GM23338 (cell line): ENCODE data around the gene WWOX. TPM values are rescaled to one million over a fixed set of nuclear protein-coding genes. Genes with fewer than 3 reads are reported as not detected.

Experiments used
- ATAC-seq: fragments of 200-7000 bp; cut with Tn5 transposase; 3 replicates; pipeline ENCODE4 v1.9.1; 2020
- DNase-seq: peaks from one replicate; pipeline ENCODE4 v3.0.0-alpha.2; 2015; ENCODE audit warnings: low spot score
- H2AFZ ChIP-seq: fragments of 200-600 bp; sonication (generic); 2 replicates; pipeline ENCODE4 v1.8.0; 2016; ENCODE audit warnings: antibody characterized with exemption, mild to moderate bottlenecking, moderate library complexity
- H3F3A ChIP-seq: fragments of 200-600 bp; sonication (generic); replicated peaks from 2 replicates; pipeline ENCODE4 v1.8.0; 2017; ENCODE audit warnings: antibody characterized with exemption, mixed run types, low read depth
- H3K27ac ChIP-seq: fragments of 200-600 bp; sonication (generic); 2 replicates; pipeline ENCODE4 v1.6.1; 2016; ENCODE audit warnings: low read depth
- H3K27me3 ChIP-seq: fragments of 200-600 bp; sonication (generic); 2 replicates; pipeline ENCODE4 v1.8.0; 2016; ENCODE audit warnings: mild to moderate bottlenecking, mixed run types, moderate library complexity; ENCODE audit not compliant: insufficient read depth
- H3K36me3 ChIP-seq: fragments of 200-600 bp; sonication (generic); 2 replicates; pipeline ENCODE4 v1.8.0; 2016; ENCODE audit warnings: mild to moderate bottlenecking; ENCODE audit not compliant: insufficient read depth
- H3K4me1 ChIP-seq: fragments of 200-600 bp; sonication (generic); 2 replicates; pipeline ENCODE4 v1.8.0; 2016; ENCODE audit warnings: mild to moderate bottlenecking, moderate library complexity; ENCODE audit not compliant: insufficient read depth
- H3K4me2 ChIP-seq: fragments of 200-600 bp; sonication (generic); 2 replicates; pipeline ENCODE4 v1.7.1; 2017; ENCODE audit warnings: mixed run types
- H3K4me3 ChIP-seq: fragments of 200-600 bp; sonication (generic); 2 replicates; pipeline ENCODE4 v1.6.1; 2016; ENCODE audit warnings: mixed run types
- H3K79me2 ChIP-seq: fragments of 200-600 bp; sonication (generic); replicated peaks from 2 replicates; pipeline ENCODE4 v1.8.0; 2017; ENCODE audit warnings: mild to moderate bottlenecking; ENCODE audit not compliant: insufficient read depth
- H3K9me2 ChIP-seq: fragments of 200-600 bp; sonication (generic); 2 replicates; pipeline ENCODE4 v1.8.0; 2017; ENCODE audit not compliant: insufficient read depth
- H4K20me1 ChIP-seq: fragments of 200-600 bp; sonication (generic); replicated peaks from 2 replicates; pipeline ENCODE4 v1.8.0; 2017; ENCODE audit warnings: mild to moderate bottlenecking; ENCODE audit not compliant: insufficient read depth
- H3K27ac Mint-ChIP-seq: 2 replicates; pipeline ENCODE4 v1.8.0; 2020; ENCODE audit warnings: inconsistent platforms, mild to moderate bottlenecking, moderate library complexity, mixed read lengths
- H3K27me3 Mint-ChIP-seq: 3 replicates; pipeline ENCODE4 v1.8.0; 2022; ENCODE audit warnings: low read depth, mild to moderate bottlenecking, moderate library complexity, mixed read lengths, inconsistent platforms; ENCODE audit not compliant: insufficient read depth, poor library complexity
- H3K36me3 Mint-ChIP-seq: 3 replicates; pipeline ENCODE4 v1.8.0; 2021; ENCODE audit warnings: low read depth, mild to moderate bottlenecking, inconsistent platforms, moderate library complexity, mixed read lengths
- H3K4me1 Mint-ChIP-seq: 3 replicates; pipeline ENCODE4 v1.8.0; 2020; ENCODE audit warnings: mild to moderate bottlenecking, inconsistent platforms, mixed read lengths
- H3K4me3 Mint-ChIP-seq: 3 replicates; pipeline ENCODE4 v1.8.0; 2021; ENCODE audit warnings: moderate library complexity, mild to moderate bottlenecking, inconsistent platforms, mixed read lengths
- H3K9me3 Mint-ChIP-seq: 3 replicates; pipeline ENCODE4 v1.8.0; 2020; ENCODE audit warnings: moderate library complexity, mild to moderate bottlenecking, inconsistent platforms, mixed read lengths
- CREB1 ChIP-seq: fragments of 250-450 bp; sonication (Bioruptor Pico); IDR thresholded peaks from 2 replicates; pipeline ENCODE4 v1.5.0; 2020; ENCODE audit warnings: low read depth, mild to moderate bottlenecking, moderate library complexity
- EZH2 ChIP-seq: fragments of 200-600 bp; sonication (generic); IDR thresholded peaks from one replicate; pipeline ENCODE4 v1.8.0; 2017; ENCODE audit warnings: antibody characterized with exemption, mild to moderate bottlenecking, low read depth; ENCODE audit not compliant: unreplicated experiment
- EZH2phosphoT487 ChIP-seq: fragments of 200-600 bp; sonication (generic); IDR thresholded peaks from one replicate; pipeline ENCODE4 v1.8.1; 2018; ENCODE audit warnings: antibody characterized with exemption; ENCODE audit not compliant: unreplicated experiment
- JUNB ChIP-seq: IDR thresholded peaks from one replicate; pipeline ENCODE4 v1.6.1; 2016; ENCODE audit warnings: antibody characterized with exemption; ENCODE audit not compliant: unreplicated experiment
- NANOG ChIP-seq: IDR thresholded peaks from 2 replicates; pipeline ENCODE4 v1.6.1; 2016; ENCODE audit warnings: antibody characterized with exemption, borderline replicate concordance
- POLR2AphosphoS5 ChIP-seq: IDR thresholded peaks from 2 replicates; pipeline ENCODE4 v1.6.1; 2016; ENCODE audit warnings: antibody characterized with exemption, low read depth
- STAT1 ChIP-seq: IDR thresholded peaks from one replicate; pipeline ENCODE4 v1.6.1; 2016; ENCODE audit warnings: antibody characterized with exemption; ENCODE audit not compliant: unreplicated experiment
- ZNF114 ChIP-seq: fragments of 250-450 bp; sonication (Bioruptor Pico); IDR thresholded peaks from 2 replicates; pipeline ENCODE4 v1.5.0; 2020; ENCODE audit warnings: mild to moderate bottlenecking, moderate library complexity
- ZNF331 ChIP-seq: fragments of 250-450 bp; sonication (Bioruptor Pico); IDR thresholded peaks from 2 replicates; pipeline ENCODE4 v1.5.0; 2020; ENCODE audit warnings: low read depth, mild to moderate bottlenecking, moderate library complexity
- polyA plus RNA-seq: library from polyadenylated mRNA; unstranded; fragments of >200 nt; fragmentation: Nextera tagmentation; extraction: Ambion mirVana; gene quantifications from 2 replicates; pipeline ENCODE4 v1.2.1, GENCODE V29; 2016
- total RNA-seq: library from RNA; depleted of rRNA; stranded (reverse); fragments of >200 nt; shearing (Covaris generic); gene quantifications from 2 replicates; pipeline ENCODE4 v1.2.3, GENCODE V29; 2014
- TF ChIP-seq, protein P1 (sequence below): IDR thresholded peaks from 2 replicates; pipeline ENCODE4 v1.6.1; 2016; ENCODE audit warnings: antibody characterized with exemption
- TF ChIP-seq, protein P2 (sequence below): IDR thresholded peaks from one replicate; pipeline ENCODE4 v1.6.1; 2018; ENCODE audit warnings: antibody characterized with exemption; ENCODE audit not compliant: unreplicated experiment
- TF ChIP-seq, protein P3 (sequence below): fragments of 250-450 bp; sonication (Bioruptor Pico); IDR thresholded peaks from 2 replicates; pipeline ENCODE4 v1.5.0; 2020; ENCODE audit warnings: mild to moderate bottlenecking, moderate library complexity
- TF ChIP-seq, protein P4 (sequence below), 2 experiments: fragments of 200-600 bp in 1 of 2; sonication (generic) in 1 of 2; conservative IDR thresholded peaks; 2 replicates each; pipeline versions ENCODE4 v1.5.1 to v1.6.1; 2016 to 2017; ENCODE audit warnings: antibody characterized with exemption in 2 of 2, low read depth in 2 of 2, mild to moderate bottlenecking in 2 of 2, moderate library complexity in 1 of 2

The WWOX gene
- total and polyA plus RNA-seq, 2 experiments from 2014 or later: 10.0 to 19.3 TPM

DNA sequence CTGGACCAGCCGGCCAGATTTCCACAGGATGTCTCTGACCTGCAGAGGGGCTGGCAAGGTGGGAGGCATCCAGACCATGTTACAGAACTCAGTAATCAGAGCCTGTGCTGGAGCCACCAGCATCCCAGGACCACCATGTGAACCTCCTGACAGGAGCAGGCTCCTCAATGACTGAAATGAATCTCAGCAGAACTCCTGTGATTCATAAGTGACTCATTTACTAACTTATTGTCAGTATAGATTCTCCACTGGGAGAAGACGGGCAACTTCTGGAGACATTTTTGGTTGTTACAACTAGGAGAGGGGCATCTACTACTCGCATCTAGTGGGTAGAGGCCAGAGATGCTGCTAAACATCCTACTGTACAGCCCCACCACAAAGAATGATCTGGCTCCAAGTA, 3.1 kb upstream of the WWOX start:
- no peaks in the 10 kb centered on the region for H3K9me2 ChIP-seq
- DNase-seq (no peak), ATAC-seq (no peak)
- Mint-ChIP-seq H3K4me1 (peaks cover 7% of the 10 kb centered on the region), H3K27me3 (peaks cover 8% of the 10 kb centered on the region), H3K4me3 (no peak overlapping the region), H3K9me3 (peaks cover 10% of the 10 kb centered on the region; the same call in 2 of the 3 replicates), H3K36me3 (no peaks in the 10 kb centered on the region), H3K27ac (no peak overlapping the region)
- H4K20me1 ChIP-seq: peaks cover 3% of the 10 kb centered on the region
- H3K36me3 ChIP-seq: no peaks in the 10 kb centered on the region
- no peak overlapping the region for H3K4me3 ChIP-seq
- H3K79me2 ChIP-seq: 0 out of 2 replicates have a peak, but pooled peaks cover 5% of the 10 kb centered on the region
- TF ChIP-seq EZH2phosphoT487 (no peak), EZH2 (no peak), ZNF114 (CRISPR knock-in tag) (no peak), ZNF331 (CRISPR knock-in tag) (no peak), POLR2AphosphoS5 (no peak), STAT1 (no peak), NANOG (no peak), CREB1 (CRISPR knock-in tag) (no peak), JUNB (no peak)
- TF ChIP-seq, protein P1, sequence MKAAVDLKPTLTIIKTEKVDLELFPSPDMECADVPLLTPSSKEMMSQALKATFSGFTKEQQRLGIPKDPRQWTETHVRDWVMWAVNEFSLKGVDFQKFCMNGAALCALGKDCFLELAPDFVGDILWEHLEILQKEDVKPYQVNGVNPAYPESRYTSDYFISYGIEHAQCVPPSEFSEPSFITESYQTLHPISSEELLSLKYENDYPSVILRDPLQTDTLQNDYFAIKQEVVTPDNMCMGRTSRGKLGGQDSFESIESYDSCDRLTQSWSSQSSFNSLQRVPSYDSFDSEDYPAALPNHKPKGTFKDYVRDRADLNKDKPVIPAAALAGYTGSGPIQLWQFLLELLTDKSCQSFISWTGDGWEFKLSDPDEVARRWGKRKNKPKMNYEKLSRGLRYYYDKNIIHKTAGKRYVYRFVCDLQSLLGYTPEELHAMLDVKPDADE: no peak
- TF ChIP-seq, protein P2, sequence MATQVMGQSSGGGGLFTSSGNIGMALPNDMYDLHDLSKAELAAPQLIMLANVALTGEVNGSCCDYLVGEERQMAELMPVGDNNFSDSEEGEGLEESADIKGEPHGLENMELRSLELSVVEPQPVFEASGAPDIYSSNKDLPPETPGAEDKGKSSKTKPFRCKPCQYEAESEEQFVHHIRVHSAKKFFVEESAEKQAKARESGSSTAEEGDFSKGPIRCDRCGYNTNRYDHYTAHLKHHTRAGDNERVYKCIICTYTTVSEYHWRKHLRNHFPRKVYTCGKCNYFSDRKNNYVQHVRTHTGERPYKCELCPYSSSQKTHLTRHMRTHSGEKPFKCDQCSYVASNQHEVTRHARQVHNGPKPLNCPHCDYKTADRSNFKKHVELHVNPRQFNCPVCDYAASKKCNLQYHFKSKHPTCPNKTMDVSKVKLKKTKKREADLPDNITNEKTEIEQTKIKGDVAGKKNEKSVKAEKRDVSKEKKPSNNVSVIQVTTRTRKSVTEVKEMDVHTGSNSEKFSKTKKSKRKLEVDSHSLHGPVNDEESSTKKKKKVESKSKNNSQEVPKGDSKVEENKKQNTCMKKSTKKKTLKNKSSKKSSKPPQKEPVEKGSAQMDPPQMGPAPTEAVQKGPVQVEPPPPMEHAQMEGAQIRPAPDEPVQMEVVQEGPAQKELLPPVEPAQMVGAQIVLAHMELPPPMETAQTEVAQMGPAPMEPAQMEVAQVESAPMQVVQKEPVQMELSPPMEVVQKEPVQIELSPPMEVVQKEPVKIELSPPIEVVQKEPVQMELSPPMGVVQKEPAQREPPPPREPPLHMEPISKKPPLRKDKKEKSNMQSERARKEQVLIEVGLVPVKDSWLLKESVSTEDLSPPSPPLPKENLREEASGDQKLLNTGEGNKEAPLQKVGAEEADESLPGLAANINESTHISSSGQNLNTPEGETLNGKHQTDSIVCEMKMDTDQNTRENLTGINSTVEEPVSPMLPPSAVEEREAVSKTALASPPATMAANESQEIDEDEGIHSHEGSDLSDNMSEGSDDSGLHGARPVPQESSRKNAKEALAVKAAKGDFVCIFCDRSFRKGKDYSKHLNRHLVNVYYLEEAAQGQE: no peak
- TF ChIP-seq, protein P3, sequence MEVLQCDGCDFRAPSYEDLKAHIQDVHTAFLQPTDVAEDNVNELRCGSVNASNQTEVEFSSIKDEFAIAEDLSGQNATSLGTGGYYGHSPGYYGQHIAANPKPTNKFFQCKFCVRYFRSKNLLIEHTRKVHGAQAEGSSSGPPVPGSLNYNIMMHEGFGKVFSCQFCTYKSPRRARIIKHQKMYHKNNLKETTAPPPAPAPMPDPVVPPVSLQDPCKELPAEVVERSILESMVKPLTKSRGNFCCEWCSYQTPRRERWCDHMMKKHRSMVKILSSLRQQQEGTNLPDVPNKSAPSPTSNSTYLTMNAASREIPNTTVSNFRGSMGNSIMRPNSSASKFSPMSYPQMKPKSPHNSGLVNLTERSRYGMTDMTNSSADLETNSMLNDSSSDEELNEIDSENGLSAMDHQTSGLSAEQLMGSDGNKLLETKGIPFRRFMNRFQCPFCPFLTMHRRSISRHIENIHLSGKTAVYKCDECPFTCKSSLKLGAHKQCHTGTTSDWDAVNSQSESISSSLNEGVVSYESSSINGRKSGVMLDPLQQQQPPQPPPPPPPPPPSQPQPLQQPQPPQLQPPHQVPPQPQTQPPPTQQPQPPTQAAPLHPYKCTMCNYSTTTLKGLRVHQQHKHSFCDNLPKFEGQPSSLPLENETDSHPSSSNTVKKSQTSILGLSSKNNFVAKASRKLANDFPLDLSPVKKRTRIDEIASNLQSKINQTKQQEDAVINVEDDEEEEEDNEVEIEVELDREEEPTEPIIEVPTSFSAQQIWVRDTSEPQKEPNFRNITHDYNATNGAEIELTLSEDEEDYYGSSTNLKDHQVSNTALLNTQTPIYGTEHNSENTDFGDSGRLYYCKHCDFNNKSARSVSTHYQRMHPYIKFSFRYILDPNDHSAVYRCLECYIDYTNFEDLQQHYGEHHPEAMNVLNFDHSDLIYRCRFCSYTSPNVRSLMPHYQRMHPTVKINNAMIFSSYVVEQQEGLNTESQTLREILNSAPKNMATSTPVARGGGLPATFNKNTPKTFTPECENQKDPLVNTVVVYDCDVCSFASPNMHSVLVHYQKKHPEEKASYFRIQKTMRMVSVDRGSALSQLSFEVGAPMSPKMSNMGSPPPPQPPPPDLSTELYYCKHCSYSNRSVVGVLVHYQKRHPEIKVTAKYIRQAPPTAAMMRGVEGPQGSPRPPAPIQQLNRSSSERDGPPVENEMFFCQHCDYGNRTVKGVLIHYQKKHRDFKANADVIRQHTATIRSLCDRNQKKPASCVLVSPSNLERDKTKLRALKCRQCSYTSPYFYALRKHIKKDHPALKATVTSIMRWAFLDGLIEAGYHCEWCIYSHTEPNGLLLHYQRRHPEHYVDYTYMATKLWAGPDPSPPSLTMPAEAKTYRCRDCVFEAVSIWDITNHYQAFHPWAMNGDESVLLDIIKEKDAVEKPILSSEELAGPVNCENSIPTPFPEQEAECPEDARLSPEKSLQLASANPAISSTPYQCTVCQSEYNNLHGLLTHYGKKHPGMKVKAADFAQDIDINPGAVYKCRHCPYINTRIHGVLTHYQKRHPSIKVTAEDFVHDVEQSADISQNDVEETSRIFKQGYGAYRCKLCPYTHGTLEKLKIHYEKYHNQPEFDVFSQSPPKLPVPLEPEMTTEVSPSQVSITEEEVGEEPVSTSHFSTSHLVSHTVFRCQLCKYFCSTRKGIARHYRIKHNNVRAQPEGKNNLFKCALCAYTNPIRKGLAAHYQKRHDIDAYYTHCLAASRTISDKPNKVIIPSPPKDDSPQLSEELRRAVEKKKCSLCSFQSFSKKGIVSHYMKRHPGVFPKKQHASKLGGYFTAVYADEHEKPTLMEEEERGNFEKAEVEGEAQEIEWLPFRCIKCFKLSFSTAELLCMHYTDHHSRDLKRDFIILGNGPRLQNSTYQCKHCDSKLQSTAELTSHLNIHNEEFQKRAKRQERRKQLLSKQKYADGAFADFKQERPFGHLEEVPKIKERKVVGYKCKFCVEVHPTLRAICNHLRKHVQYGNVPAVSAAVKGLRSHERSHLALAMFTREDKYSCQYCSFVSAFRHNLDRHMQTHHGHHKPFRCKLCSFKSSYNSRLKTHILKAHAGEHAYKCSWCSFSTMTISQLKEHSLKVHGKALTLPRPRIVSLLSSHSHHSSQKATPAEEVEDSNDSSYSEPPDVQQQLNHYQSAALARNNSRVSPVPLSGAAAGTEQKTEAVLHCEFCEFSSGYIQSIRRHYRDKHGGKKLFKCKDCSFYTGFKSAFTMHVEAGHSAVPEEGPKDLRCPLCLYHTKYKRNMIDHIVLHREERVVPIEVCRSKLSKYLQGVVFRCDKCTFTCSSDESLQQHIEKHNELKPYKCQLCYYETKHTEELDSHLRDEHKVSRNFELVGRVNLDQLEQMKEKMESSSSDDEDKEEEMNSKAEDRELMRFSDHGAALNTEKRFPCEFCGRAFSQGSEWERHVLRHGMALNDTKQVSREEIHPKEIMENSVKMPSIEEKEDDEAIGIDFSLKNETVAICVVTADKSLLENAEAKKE (CRISPR knock-in tag): no peak
- TF ChIP-seq, protein P4, sequence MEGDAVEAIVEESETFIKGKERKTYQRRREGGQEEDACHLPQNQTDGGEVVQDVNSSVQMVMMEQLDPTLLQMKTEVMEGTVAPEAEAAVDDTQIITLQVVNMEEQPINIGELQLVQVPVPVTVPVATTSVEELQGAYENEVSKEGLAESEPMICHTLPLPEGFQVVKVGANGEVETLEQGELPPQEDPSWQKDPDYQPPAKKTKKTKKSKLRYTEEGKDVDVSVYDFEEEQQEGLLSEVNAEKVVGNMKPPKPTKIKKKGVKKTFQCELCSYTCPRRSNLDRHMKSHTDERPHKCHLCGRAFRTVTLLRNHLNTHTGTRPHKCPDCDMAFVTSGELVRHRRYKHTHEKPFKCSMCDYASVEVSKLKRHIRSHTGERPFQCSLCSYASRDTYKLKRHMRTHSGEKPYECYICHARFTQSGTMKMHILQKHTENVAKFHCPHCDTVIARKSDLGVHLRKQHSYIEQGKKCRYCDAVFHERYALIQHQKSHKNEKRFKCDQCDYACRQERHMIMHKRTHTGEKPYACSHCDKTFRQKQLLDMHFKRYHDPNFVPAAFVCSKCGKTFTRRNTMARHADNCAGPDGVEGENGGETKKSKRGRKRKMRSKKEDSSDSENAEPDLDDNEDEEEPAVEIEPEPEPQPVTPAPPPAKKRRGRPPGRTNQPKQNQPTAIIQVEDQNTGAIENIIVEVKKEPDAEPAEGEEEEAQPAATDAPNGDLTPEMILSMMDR (conservative IDR thresholded peaks at IDR 0.05; ENCODE audit: low read depth in 2 of 2): no peak
- H3K4me1 ChIP-seq: peaks cover 7% of the 10 kb centered on the region
- H3K27me3 ChIP-seq: peaks cover 36% of the 10 kb centered on the region
- H3K4me2 ChIP-seq: no peak overlapping the region
- H2AFZ ChIP-seq: no peak overlapping the region
- no peak overlapping the region for H3K27ac ChIP-seq
- no peaks in the 10 kb centered on the region for H3F3A ChIP-seq
